AG10803 (cell line): ENCODE data around the gene VSIG10L.

Experiments
- DNase-seq: peaks from one replicate; pipeline ENCODE4 v3.0.0; 2010; ENCODE audit warnings: low read depth
- H3K4me3 ChIP-seq: 2 replicates; pipeline ENCODE4 v1.5.1; 2011; ENCODE audit warnings: mild to moderate bottlenecking, low read length, control low read depth
- TF ChIP-seq, protein P1 (sequence below): conservative IDR thresholded peaks from 2 replicates; pipeline ENCODE4 v1.5.1; 2011; ENCODE audit warnings: mild to moderate bottlenecking, low read length, control low read depth, inconsistent platforms

The VSIG10L gene

DNA sequence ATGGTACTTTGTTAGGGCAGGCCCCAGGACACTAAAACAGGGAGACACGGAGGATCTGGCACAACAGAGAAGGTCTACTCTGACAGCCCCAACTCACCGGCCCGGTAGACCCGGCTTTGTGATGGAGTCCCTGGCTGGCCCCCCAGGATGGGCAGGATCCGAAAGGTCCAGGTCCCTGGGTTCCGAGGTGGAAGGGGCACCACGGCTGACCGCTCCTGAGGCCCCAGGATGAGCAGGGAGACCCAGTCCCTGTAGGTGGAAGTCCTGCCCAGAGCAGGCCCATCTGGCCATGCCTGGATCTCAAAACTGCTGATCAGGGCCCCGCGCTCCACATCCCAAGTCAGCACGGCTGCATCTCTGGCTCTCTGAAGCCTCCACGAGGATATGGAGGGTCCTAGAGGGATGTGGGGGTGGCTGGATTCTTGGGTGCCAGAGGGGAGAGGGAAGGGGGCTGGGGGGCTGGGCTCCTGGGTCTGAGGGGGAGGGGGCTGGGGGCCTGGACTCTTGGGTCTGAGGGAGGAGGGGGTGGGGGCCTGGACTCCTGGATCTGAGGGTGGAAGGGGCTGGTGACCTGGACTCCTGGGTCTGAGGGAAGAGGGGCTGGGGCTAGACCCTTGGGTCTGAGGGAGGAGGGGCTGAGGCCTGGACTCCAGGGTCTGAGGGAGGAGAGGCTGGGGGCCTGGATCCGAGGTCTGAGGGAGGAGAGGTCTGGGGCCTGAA is 4.6 kb downstream of the VSIG10L start:
- TF ChIP-seq, protein P1, sequence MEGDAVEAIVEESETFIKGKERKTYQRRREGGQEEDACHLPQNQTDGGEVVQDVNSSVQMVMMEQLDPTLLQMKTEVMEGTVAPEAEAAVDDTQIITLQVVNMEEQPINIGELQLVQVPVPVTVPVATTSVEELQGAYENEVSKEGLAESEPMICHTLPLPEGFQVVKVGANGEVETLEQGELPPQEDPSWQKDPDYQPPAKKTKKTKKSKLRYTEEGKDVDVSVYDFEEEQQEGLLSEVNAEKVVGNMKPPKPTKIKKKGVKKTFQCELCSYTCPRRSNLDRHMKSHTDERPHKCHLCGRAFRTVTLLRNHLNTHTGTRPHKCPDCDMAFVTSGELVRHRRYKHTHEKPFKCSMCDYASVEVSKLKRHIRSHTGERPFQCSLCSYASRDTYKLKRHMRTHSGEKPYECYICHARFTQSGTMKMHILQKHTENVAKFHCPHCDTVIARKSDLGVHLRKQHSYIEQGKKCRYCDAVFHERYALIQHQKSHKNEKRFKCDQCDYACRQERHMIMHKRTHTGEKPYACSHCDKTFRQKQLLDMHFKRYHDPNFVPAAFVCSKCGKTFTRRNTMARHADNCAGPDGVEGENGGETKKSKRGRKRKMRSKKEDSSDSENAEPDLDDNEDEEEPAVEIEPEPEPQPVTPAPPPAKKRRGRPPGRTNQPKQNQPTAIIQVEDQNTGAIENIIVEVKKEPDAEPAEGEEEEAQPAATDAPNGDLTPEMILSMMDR = no peak
- no peak for DNase-seq
- H3K4me3 ChIP-seq = no peak overlapping the region

DNA sequence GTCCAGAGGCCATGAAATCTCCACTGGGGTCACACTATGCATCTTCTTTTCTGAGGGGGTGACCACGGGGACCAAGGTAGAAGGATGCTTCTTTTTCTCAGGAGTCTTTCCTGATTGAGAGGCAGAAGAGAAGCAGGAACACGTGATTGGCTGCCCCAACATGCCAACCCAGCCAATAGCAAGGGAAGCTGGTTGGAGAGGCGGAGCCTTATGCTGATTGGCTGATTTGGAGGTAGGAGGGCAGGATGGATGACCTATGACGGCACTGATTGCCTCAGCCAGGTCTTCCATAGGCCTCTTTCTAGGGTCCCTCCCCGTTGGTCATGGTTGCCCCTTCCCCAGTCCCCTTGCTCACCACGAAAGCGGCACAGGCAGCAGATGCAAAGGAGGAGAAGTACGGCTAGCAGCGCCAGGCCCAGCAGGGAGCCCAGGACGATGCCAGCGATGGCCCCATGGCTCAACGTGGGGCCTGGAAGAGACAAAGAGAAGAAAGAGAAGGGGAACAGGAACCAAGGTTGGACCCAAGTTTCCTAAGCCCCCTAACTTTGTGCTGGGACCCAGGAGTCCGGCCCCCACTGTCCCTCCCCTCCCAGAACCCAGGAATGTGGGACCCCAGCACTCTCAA is 8.0 kb downstream of the VSIG10L start:
- TF ChIP-seq, protein P1 = no peak
- H3K4me3 ChIP-seq = no peak overlapping the region
- DNase-seq = no peak

DNA sequence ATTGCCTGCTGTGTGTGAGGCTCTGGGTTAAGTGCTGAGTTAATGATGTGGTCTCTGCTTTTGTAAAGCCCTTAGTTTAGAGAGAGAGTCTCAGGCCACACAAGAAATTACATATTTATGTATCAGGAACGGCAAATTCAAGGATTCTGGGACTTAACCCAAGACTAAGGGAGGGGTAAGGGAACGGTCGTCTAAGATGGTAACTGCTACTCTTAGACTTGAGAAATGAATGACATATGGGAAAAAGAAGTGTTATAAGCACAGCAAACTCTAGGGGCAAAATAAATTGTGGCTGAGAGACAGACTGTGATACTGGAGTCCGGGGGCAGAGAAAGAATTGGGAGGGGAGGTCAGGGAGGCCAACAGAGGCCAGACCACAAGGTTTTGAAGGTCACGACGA is 10.2 kb downstream of the VSIG10L start:
- DNase-seq = no peak
- H3K4me3 ChIP-seq = no peak overlapping the region
- TF ChIP-seq, protein P1 = no peak

DNA sequence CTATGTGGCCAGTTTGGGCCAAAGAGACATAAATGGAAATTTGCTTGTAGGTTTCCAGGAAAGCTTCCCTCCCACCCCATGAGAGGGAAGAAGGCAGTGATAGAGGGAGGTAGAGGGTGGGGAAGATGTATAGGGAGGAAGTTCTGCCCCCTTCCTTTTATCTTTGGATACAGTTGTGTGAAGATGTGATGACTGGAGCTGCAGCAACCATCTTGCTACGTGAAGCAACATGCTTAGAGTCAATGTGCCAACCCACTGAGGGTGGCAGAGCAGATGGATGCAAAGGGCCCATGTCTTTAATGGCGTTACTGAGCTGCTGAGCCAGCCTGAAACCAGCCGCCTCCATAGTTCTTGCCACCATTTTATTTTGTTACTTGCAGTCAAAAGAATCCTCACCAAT is 10.7 kb downstream of the VSIG10L start:
- no peak overlapping the region for H3K4me3 ChIP-seq
- DNase-seq = no peak
- TF ChIP-seq, protein P1 = no peak

DNA sequence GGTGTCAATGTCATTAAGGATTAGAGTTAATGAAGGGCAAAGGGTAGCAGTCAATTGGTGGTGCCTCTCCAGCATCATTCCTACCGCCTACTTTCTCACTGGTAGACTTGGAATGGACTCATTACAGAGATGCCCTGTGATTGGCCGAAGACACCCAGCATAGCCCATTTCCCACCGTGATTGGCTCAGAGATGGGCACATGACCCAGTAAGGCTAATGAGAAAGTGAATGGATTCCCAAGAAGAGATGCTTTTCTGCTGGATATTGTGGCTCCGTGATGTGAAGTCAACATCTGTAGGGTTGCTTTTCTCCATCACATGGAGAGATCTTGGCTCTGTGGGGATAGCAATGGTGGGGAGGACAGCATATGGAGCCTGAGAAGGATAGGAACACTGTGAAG is 11.6 kb downstream of the VSIG10L start:
- H3K4me3 ChIP-seq = no peak overlapping the region
- no peak for DNase-seq

DNA sequence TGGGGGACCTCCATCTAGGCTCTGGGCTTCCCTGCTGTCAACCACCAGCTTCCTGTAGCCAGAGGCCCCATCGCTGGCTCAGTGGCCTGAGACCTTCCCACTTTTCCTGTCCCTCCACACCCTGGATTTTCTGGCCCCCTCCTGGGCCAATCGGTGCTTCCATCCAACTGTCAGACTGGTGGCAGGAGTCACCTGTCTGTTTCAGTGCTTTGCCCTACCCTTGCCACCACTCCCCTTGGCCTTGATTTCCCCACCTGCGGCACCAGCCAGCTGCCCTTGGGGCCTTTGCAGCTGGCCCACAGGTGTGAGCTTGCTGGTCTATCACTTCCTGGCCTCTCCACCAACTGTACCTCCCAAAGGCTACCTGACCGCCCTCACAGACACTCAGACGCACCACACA is 12.5 kb downstream of the VSIG10L start:
- TF ChIP-seq, protein P1 = no peak
- no peak for DNase-seq
- no peak overlapping the region for H3K4me3 ChIP-seq

More for the DNA sequence above, 11.6 kb downstream of the VSIG10L start:
- TF ChIP-seq, protein P1 = no peak
